Measurements from ENCODE around the gene C2CD4D.

C2CD4D gene

DNA sequence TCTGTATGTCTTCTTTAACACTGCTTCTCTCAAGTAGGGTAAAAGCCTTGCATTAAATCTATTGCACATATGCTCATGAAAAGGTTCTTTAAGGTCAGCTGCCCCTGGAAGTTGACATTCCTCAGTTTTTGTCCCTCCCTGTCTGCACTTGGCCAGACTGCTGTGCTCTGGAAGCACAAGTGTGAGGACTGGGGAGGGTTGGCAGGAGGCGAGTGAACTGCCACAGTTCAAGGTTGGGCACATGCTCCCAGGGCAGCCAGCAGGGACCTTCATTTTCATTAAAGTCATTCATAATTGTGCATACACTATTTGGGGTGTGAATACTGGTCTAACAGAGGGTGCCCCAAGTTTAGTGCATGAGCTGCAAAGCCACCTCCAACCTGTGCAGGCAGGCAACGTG, 24.8 kb upstream of the C2CD4D start:
- no peak for DNase-seq (ENCODE audit: low read depth)
- TF ChIP-seq, protein P1, sequence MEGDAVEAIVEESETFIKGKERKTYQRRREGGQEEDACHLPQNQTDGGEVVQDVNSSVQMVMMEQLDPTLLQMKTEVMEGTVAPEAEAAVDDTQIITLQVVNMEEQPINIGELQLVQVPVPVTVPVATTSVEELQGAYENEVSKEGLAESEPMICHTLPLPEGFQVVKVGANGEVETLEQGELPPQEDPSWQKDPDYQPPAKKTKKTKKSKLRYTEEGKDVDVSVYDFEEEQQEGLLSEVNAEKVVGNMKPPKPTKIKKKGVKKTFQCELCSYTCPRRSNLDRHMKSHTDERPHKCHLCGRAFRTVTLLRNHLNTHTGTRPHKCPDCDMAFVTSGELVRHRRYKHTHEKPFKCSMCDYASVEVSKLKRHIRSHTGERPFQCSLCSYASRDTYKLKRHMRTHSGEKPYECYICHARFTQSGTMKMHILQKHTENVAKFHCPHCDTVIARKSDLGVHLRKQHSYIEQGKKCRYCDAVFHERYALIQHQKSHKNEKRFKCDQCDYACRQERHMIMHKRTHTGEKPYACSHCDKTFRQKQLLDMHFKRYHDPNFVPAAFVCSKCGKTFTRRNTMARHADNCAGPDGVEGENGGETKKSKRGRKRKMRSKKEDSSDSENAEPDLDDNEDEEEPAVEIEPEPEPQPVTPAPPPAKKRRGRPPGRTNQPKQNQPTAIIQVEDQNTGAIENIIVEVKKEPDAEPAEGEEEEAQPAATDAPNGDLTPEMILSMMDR (IDR thresholded peaks at IDR 0.05; ENCODE audit: low read length, missing control alignments), result no peak
- no peak overlapping the region for H3K4me3 ChIP-seq (replicated peaks; ENCODE audit: low read depth, low read length)

DNA sequence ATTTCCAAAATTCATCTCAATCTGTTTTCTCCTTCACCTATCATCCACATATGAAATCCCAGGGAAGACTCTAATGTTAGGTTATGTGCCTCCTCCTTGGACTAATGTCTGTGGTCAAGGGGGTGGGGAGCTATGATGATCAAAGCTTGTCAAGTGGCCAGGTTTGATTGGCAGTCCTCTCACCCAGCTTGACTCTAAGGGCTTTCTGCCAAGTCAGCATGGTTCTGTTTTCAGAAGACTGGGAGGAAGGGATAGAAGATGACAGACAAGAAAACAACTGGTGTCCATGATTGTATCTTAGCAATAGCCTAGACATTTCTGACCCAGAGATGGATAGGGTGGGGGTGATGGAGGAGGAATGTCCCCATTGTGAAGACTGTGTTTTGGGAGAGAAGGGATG, 23.0 kb upstream of the C2CD4D start:
- TF ChIP-seq, protein P1 (IDR thresholded peaks at IDR 0.05; ENCODE audit: low read length, missing control alignments), result no peak
- DNase-seq (ENCODE audit: low read depth), result no peak
- no peak overlapping the region for H3K4me3 ChIP-seq (replicated peaks; ENCODE audit: low read depth, low read length)

DNA sequence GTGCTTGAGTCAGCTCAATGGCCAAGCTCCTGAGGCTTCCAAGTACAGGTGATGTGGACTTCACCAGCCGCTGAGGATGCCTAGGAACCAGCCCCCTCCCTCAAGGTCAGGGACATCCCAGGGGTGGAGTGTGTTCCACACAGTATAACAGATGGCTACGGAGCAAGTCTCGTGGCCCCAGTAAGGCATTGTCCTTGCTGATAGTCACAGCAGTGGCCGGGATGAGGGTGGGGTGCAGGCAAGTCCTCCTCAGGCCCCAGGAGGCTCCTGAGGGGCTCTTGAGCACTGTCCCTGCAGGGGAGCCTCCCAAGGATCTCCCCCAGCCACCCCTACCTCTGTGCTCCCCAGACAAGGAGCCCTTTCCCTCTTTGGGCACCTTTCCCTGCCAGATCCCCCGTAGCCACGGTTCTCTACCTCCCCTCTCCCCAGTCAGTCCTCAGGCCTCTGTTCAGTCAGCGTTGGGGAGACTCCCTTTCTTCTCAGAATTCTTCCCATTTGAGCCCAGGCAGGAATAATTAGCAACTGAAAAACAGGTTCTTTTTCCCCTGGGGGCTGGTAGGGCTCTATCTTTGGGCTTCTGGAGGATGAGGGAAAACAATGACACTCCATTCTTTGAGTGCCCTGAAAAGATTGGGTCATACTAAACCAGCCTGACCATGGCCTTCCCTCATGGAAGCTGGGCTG, 21.0 kb upstream of the C2CD4D start:
- no peak overlapping the region for H3K4me3 ChIP-seq (replicated peaks; ENCODE audit: low read depth, low read length)
- TF ChIP-seq, protein P1 (IDR thresholded peaks at IDR 0.05; ENCODE audit: low read length, missing control alignments), result no peak
- no peak for DNase-seq (ENCODE audit: low read depth)

DNA sequence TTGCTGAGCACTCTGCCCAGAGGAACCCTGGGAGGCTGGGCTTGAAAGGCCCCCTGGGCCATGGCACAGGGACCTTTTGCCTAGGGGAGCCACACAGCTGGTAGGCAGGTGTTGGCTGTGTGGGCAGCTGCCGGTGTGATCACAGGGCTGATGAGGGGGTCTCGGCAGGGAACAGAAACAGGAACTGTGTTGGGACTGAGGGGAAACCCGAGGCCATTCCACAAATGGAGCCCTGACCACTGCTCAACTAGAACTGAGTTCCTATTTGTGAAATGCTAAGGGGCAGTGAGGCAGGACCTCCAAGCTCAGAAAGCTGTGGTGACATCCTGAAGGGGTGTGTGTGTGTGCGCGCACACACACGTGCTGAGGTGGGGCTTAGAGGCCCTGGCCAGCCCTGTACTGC, 20.3 kb upstream of the C2CD4D start:
- DNase-seq (ENCODE audit: low read depth), result no peak
- H3K4me3 ChIP-seq (replicated peaks; ENCODE audit: low read depth, low read length), result no peak overlapping the region
- TF ChIP-seq, protein P1 (IDR thresholded peaks at IDR 0.05; ENCODE audit: low read length, missing control alignments), result no peak

DNA sequence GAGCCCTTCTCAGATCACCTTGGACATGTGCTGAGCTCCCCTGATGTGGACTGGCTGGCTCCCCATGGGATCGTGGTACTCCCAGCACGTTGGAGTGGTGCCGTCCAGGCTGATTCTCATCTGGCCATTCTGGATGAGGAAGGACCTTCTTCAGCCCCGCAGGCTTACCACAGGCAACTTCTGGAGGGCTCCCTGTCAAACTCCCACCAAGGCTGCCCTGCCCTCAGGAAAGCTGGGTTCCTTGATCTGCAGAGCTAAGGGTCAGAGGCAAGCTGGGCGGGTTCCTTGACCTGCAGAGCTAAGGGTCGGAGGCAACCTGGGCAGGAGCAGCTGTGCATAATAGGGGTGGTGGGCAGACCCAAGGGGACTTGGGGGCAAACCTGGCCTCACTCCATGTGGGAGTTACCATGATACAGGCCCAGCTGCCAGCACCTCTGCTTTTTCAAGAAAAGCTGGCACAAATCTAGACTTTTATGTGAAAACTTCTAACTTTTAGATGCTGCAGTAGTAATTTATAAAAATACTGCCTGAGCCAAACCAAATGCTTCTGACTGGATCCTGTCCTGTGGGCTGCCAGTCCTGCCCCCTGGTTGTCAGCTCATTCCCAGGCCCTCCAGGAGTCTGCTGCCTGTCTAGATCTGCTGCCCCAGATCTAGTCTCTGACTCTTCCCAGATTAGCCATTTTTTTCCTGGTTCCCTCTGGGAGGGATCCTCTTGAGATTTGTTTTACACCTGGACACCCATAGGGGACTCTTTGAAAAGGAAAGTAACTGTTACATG, 19.5 kb upstream of the C2CD4D start:
- TF ChIP-seq, protein P1 (IDR thresholded peaks at IDR 0.05; ENCODE audit: low read length, missing control alignments), result no peak
- no peak for DNase-seq (ENCODE audit: low read depth)
- H3K4me3 ChIP-seq (replicated peaks; ENCODE audit: low read depth, low read length), result no peak overlapping the region

DNA sequence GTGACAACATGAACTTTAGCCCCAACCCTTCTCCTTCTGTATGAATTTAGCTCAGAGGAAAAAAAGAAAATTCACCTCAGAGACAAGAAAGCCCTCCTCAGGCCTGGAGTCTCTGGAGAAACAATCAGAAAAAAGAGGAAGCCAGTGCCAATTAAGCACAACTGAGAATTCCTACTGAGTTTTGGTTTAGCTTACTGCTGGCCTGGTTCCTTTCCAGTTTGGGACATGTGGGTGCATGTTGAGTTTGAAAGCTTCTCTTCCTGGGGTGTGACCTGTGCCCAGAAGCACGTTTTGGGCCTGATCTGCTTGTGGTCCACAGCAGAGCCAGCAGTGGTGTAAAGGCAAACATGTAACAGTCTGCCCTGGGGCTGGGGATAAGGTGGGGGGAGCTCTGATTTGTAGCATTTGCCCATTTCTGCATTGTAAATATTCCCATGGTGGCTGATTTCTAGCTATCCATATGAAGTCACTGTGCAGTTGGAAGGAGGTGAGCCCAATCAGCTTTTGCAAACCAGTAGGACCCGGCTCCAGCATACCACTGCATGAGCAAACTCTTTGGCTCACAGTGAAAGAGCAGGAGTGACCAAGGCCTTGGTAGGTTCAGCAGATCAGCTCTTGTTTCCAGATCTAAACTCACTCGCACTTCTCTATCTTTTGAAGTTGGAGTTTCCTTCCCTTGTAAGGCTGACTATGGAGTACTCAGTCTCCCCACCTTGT, 18.6 kb upstream of the C2CD4D start:
- DNase-seq (ENCODE audit: low read depth), result peak; percentile 43
- TF ChIP-seq, protein P1 (IDR thresholded peaks at IDR 0.05; ENCODE audit: low read length, missing control alignments), result no peak
- no peak overlapping the region for H3K4me3 ChIP-seq (replicated peaks; ENCODE audit: low read depth, low read length)
